ENCODE data around the gene METTL17.
"Not testable (repeated sequence)": the region's sequence is repeated elsewhere in the genome, so short reads cannot be mapped to it uniquely, and the experiment has no call there.

The METTL17 gene

GRCh38 chr14:21025371-21026273, 35.8 kb downstream of the METTL17 start:
- DNase-seq: no peak

DNA sequence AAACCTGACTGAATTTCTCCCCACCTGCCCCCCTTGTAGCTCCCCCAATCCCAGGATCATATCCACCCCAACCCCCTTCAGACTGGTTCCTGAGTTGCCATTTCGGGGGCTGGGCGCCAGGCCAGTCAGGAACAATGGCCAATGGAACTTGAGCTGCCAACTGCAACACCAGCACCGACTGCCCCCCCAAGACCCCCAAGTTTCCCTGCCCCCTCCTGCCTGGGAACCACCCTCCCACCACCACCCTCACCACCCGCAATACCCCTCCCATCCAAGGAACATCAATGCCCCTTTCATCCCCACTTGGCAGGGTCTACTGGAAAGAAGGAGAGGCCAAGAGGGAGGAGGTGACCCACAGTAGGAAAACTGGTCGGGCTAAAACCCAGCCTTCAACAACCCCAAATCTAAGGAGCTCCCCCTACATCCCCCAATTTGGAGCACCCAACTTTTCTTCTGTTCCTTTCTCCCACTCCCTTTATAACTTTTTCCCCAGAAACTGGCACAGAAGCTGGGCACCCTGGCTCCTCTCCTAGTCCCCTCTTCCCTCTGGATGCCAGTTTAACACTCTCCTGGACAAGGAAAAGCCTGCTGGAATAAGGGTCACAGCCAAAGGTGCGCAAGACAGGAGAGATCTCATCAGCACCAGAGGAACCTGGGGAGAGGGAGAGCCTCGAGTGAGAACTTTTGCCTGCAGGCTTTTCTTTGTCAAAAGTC, 36.7 kb downstream of the METTL17 start:
- no peak for DNase-seq

GRCh38 chr14:21026988-21027315, 37.2 kb downstream of the METTL17 start:
- no peak for DNase-seq

DNA sequence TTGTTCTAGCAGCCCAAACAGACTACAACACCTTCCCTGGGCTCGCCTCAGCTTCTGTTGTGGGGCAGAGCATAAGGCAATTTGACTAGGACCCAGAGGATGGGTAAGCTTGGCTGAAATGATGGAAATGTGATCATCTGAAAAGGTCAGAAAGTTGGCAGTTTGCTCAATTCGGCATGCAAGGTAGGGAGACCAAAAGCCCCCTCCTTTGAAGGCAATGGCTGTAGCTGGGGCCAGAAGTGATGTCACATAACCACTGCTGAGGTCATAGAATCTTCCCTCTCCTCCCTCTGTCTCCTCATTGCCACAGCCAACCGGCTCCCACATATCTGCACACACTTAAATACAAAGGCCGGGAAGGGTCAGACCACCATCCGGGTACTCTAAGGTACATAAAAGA, 40.1 kb downstream of the METTL17 start, which contains the start of gene TPPP2:
Gene TPPP2, plus strand, starts transcription at position 301 of the 400 bp plus-strand sequence. CDS start 365 bp downstream, outside the sequence.
- no peak for DNase-seq

GRCh38 chr14:21030531-21030930, 40.8 kb downstream of the METTL17 start:
- no peak for DNase-seq

DNA sequence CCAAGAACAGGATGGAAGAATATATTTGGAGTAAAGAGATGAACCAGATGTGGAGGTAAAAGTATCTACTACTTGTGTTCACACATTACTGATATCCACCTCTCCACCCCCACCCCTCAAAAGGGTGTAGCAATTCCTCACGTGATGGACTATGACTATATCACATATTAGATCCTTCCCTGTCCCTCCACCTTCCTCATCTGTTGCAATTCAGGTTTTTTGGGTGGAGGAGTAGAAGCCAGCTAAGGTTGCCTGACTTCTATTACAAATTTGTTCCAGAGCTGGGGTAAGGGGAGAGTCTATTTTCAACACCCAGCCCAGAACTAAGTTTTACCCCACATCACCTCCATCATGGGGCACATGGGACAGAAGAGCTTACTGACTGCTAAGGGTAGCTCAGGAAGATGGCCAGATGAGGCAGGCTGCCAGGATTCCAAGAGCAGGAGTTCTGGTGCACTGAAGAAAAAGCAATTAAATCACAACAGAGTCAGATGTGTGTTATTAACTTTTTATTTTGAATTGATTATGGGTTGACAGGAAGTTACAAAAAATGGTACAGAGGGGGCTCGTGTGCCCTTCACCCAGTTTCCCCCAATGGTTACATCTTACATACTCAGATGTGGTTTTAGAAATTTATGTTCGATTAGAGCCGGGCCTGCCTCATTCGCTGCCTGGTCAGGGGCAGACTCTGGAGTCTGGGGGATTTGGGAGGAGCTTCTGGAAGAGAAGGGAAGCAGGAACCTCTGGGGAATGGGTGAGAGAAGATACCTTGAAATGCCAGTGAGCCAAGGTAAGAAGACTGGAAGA, 42.7 kb downstream of the METTL17 start:
- no peak for DNase-seq

GRCh38 chr14:21033133-21033698, 43.4 kb downstream of the METTL17 start:
- no peak for DNase-seq

GRCh38 chr14:21034707-21035106, 44.9 kb downstream of the METTL17 start, which contains the start of gene RNASE13:
RNASE13 (minus strand) TSS chr14:21034807; CDS start chr14:21034288, 519 bp downstream.
- DNase-seq: no peak

- no peak for DNase-seq
Observed at GRCh38 chr14:21036751-21037150, 47.0 kb downstream of the METTL17 start.

DNA sequence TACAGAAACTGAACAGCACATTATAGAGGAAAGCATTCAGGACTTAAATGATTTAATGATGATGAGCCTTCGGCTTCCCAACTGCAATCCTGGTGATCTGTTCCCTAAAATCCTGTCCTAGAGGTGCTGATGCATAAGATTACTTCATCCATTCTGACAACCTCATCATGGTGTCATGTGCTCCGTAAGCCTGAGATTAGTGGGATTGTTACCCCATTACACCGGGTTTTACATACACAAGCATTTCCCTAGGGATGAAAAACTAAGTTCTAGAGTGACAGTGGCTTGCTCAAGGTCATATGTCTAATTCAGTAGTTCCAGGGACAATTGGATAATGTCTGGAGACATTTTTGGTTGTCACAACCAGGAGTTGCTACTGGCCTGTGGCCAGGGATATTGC, 47.4 kb downstream of the METTL17 start:
- DNase-seq: no peak

DNA sequence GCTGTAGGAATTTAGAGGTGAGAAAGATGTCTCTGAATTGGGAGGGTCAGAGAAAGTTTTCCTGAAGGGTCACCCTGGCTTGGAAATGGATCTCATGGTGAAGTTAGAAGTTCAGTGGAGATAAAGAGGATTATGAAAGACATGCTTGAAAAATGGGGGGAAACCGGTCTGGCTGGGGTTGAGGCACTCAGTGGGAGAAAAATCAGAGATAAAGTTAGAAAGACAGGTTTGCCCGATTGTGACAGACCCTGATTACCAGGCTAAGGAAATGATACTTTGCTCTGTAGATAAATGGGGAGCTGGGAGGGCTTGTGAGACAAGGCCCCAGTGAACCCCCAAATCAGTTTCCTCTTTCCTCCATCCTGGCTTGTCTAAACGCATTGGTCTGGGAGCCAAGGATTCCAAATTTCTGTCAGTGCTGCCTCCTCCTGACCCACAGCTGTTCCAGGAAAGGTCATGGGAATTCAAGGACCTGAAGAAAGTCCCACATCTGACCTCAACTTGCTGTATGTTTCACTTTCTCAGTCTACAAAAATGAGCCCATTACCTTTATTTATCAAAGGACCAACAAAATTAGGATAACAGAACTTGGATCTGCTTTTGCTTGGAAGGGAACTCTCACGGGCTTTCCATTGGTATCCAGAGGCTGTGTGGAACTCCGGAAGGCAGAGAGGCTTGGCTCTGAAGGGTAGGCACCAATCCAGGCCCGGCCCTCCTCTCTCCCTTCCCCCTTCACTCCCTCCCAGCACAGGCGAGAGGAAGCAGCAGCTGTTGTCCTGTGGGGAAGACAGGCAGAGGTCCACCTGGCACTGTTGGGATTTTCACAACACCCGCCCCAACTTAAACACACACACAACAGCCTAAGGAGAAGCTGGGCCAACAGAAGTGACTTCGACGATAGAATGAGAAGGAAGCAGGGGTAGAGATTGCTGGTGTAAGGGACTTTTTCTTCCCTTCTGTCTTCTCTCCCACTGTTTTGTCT, 49.0 kb downstream of the METTL17 start:
- no peak for DNase-seq

GRCh38 chr14:21039585-21040369, 50.0 kb downstream of the METTL17 start:
- DNase-seq: peak in 2 of 5 experiments; percentile 10 to 48

DNA sequence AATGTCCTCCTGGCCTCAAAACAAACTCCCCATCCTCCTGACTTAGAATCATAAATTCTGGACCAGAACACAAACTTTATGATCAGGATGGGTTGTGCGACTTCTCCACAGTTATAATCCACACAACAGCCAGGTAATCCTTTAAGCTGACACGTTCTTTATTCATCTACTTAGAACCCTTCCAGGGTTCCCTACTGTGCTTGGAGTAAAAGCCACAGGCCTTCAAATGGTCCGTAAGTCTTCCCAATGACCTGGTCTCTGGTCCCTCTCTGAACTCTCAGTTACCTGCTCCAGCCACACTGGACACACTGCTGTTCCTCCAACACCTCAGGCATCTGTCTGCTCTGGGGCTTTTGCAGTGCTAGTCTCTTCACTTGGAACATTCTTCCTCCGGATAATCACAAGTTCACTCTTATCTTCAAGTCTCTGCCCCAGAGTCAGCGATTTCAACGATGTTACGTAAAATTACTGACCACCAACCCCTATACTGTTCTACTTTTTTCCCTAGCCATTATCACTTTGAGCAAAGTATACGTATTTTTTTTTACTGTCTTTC, 50.7 kb downstream of the METTL17 start:
- no peak for DNase-seq

GRCh38 chr14:21040941-21041340, 51.2 kb downstream of the METTL17 start:
- not testable (repeated sequence) for DNase-seq

- no peak for DNase-seq
Observed at GRCh38 chr14:21041676-21042433, 52.1 kb downstream of the METTL17 start, which contains the start of gene RNASE7. RNASE7 (plus strand) TSS chr14:21042362; CDS start chr14:21042993, 631 bp downstream.

DNA sequence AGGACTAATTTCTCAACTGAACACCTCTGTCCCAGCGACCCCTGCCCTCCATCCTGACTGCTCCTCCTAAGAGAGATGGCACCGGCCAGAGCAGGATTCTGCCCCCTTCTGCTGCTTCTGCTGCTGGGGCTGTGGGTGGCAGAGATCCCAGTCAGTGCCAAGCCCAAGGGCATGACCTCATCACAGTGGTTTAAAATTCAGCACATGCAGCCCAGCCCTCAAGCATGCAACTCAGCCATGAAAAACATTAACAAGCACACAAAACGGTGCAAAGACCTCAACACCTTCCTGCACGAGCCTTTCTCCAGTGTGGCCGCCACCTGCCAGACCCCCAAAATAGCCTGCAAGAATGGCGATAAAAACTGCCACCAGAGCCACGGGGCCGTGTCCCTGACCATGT, 53.1 kb downstream of the METTL17 start:
- DNase-seq: no peak

GRCh38 chr14:21043387-21043973, 53.7 kb downstream of the METTL17 start:
- no peak for DNase-seq

DNA sequence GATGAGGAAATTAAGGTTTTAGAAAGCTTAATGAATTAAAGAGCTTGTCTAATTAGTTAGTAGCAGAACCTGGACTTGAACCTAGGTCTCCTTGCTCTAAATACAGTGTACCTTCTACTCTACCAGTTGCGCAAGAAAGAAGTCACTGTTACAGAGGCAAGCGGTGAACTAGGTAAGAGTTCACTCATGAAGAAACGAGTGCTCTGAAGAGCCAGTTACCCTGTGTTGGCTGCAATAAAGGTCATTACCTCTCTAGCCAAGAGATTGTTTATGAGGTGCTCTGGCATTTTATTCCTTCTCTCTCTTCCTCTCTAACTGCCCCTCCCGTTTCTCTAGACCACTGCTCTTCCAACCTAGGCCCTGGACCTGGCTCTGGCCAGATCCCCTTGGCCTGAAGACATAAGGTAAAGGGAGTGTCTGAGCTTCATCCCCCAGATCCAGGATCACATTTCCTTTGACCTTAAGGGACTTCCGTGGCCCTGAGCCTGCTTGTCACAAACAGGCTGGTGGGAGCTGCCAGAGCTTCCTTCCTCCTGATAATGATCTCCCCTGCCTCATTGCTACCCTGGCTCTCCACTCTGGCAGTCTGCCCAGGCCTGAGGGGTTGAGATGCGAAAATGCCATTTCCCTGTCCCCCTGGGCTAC, 54.3 kb downstream of the METTL17 start:
- DNase-seq: peak in 2 of 5 experiments; percentile 9 to 26

All from T-helper 2 cell (primary cell).